Measurements from ENCODE around the gene ARPC3. TPM values are rescaled to one million over a fixed set of nuclear protein-coding genes. Genes with fewer than 3 reads are reported as not detected.
"Not testable (repeated sequence)": the region's sequence is repeated elsewhere in the genome, so short reads cannot be mapped to it uniquely, and the experiment has no call there.

The ARPC3 gene
- total and polyA plus RNA-seq, 2 experiments from 2014 or later = 356 to 411 TPM

DNA sequence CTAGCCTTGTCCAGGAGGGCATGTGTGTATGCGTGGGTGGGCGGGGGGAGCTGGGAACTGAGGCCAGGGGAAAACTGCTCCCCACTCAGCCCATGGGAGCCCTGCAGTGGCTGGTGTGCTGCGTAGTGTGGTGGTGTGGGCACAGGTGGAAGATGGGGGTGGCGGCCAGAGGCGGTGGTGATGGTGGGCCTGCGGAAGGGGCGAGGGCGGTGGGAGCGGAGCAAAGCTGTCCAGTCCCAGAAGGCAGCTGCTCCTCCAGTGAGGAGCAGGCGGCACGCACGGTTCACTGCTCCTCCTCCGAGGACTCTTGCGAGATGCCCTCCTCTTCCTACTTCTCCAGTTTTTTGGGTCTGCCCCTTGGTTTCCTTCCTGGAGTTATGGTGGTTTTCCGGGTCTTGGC lies 20.5 kb downstream of the ARPC3 start:
- DNase-seq (ENCODE audit: low spot score); H3K4me1 Mint-ChIP-seq; H3K9me3 Mint-ChIP-seq; H2AFZ ChIP-seq; H3K4me3 ChIP-seq; H3K79me2 ChIP-seq (replicated peaks; ENCODE audit: insufficient read depth); H3K27ac ChIP-seq (ENCODE audit: low read depth); H3K27ac Mint-ChIP-seq; H3K27me3 ChIP-seq (ENCODE audit: insufficient read depth); H3K4me2 ChIP-seq; H3K4me1 ChIP-seq (ENCODE audit: insufficient read depth); H4K20me1 ChIP-seq (replicated peaks; ENCODE audit: insufficient read depth); H3K4me3 Mint-ChIP-seq; H3K9me2 ChIP-seq (ENCODE audit: insufficient read depth); ATAC-seq; H3K36me3 ChIP-seq (ENCODE audit: insufficient read depth); H3K36me3 Mint-ChIP-seq (ENCODE audit: low read depth): not testable (repeated sequence)
- H3F3A ChIP-seq (replicated peaks; ENCODE audit: low read depth) = peaks cover 13% of the 10 kb centered on the region; the same call in 1 of the 2 replicates
- H3K27me3 Mint-ChIP-seq (ENCODE audit: insufficient read depth, low read depth, poor library complexity) = peaks cover 11% of the 10 kb centered on the region

GRCh38 chr12:110426406-110426805 lies 23.7 kb downstream of the ARPC3 start:
- H3K27me3 ChIP-seq (ENCODE audit: insufficient read depth) = no peaks in the 10 kb centered on the region
- H3K9me2 ChIP-seq (ENCODE audit: insufficient read depth) = no peaks in the 10 kb centered on the region
- peaks cover 6% of the 10 kb centered on the region; the same call in 1 of the 2 replicates for H3F3A ChIP-seq (replicated peaks; ENCODE audit: low read depth)
- H3K79me2 ChIP-seq (replicated peaks; ENCODE audit: insufficient read depth) = no peaks in the 10 kb centered on the region
- Mint-ChIP-seq H3K36me3 (ENCODE audit: low read depth) (no peaks in the 10 kb centered on the region), H3K9me3 (no peaks in the 10 kb centered on the region), H3K27ac (no peak overlapping the region), H3K27me3 (ENCODE audit: insufficient read depth, low read depth, poor library complexity) (peaks cover 4% of the 10 kb centered on the region), H3K4me1 (peaks cover 8% of the 10 kb centered on the region; the same call in 2 of the 3 replicates), H3K4me3 (no peak overlapping the region)
- ATAC-seq = no peak
- no peak overlapping the region for H3K27ac ChIP-seq (ENCODE audit: low read depth)
- H3K4me3 ChIP-seq = no peak overlapping the region
- peaks cover 4% of the 10 kb centered on the region; the same call in 1 of the 2 replicates for H3K4me1 ChIP-seq (ENCODE audit: insufficient read depth)
- H2AFZ ChIP-seq = no peak overlapping the region
- no peak overlapping the region for H3K4me2 ChIP-seq
- no peak for DNase-seq (ENCODE audit: low spot score)
- H3K36me3 ChIP-seq (ENCODE audit: insufficient read depth) = no peaks in the 10 kb centered on the region
- no peaks in the 10 kb centered on the region for H4K20me1 ChIP-seq (replicated peaks; ENCODE audit: insufficient read depth)
- TF ChIP-seq NANOG (IDR thresholded peaks at IDR 0.05; ENCODE audit: borderline replicate concordance) (no peak), CTCF (conservative IDR thresholded peaks at IDR 0.05; ENCODE audit: low read depth in 2 of 2) (no peak), ZNF331 (CRISPR knock-in tag; IDR thresholded peaks at IDR 0.05; ENCODE audit: low read depth) (no peak), CREB1 (CRISPR knock-in tag; IDR thresholded peaks at IDR 0.05; ENCODE audit: low read depth) (no peak), EZH2phosphoT487 (IDR thresholded peaks at IDR 0.05; ENCODE audit: unreplicated experiment) (no peak), ETS1 (IDR thresholded peaks at IDR 0.05) (no peak), JUNB (IDR thresholded peaks at IDR 0.05; ENCODE audit: unreplicated experiment) (no peak), ZNF114 (CRISPR knock-in tag; IDR thresholded peaks at IDR 0.05) (no peak), EZH2 (IDR thresholded peaks at IDR 0.05; ENCODE audit: low read depth, unreplicated experiment) (no peak)
- TF ChIP-seq, protein P1, sequence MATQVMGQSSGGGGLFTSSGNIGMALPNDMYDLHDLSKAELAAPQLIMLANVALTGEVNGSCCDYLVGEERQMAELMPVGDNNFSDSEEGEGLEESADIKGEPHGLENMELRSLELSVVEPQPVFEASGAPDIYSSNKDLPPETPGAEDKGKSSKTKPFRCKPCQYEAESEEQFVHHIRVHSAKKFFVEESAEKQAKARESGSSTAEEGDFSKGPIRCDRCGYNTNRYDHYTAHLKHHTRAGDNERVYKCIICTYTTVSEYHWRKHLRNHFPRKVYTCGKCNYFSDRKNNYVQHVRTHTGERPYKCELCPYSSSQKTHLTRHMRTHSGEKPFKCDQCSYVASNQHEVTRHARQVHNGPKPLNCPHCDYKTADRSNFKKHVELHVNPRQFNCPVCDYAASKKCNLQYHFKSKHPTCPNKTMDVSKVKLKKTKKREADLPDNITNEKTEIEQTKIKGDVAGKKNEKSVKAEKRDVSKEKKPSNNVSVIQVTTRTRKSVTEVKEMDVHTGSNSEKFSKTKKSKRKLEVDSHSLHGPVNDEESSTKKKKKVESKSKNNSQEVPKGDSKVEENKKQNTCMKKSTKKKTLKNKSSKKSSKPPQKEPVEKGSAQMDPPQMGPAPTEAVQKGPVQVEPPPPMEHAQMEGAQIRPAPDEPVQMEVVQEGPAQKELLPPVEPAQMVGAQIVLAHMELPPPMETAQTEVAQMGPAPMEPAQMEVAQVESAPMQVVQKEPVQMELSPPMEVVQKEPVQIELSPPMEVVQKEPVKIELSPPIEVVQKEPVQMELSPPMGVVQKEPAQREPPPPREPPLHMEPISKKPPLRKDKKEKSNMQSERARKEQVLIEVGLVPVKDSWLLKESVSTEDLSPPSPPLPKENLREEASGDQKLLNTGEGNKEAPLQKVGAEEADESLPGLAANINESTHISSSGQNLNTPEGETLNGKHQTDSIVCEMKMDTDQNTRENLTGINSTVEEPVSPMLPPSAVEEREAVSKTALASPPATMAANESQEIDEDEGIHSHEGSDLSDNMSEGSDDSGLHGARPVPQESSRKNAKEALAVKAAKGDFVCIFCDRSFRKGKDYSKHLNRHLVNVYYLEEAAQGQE (IDR thresholded peaks at IDR 0.05; ENCODE audit: unreplicated experiment) = no peak

Data from GM23338 (cell line).